ENCODE data around the gene HPCA.

- TF ChIP-seq POLR2A (IDR thresholded peaks at IDR 0.05): no peak
- no peak for TF ChIP-seq CTCF (IDR thresholded peaks at IDR 0.05)
Measured at GRCh38 chr1:32888134-32888533, 1.8 kb downstream of the HPCA start.
